GM19468 (cell line): ENCODE measurements around the gene TNNI3.
A peak's percentile ranks its signal among the peaks of the same experiment; 100 is the strongest.
"Not testable (repeated sequence)": the region's sequence is repeated elsewhere in the genome, so short reads cannot be mapped to it uniquely, and the experiment has no call there.

Source experiments
- ATAC-seq: cut with Tn5 transposase; IDR thresholded peaks from one replicate; pipeline ENCODE4 v1.9.1; 2021; ENCODE audit warnings: mild to moderate bottlenecking, moderate library complexity, moderate number of reproducible peaks; ENCODE audit not compliant: unreplicated experiment; ENCODE audit errors: extremely low read depth

TNNI3 gene

DNA sequence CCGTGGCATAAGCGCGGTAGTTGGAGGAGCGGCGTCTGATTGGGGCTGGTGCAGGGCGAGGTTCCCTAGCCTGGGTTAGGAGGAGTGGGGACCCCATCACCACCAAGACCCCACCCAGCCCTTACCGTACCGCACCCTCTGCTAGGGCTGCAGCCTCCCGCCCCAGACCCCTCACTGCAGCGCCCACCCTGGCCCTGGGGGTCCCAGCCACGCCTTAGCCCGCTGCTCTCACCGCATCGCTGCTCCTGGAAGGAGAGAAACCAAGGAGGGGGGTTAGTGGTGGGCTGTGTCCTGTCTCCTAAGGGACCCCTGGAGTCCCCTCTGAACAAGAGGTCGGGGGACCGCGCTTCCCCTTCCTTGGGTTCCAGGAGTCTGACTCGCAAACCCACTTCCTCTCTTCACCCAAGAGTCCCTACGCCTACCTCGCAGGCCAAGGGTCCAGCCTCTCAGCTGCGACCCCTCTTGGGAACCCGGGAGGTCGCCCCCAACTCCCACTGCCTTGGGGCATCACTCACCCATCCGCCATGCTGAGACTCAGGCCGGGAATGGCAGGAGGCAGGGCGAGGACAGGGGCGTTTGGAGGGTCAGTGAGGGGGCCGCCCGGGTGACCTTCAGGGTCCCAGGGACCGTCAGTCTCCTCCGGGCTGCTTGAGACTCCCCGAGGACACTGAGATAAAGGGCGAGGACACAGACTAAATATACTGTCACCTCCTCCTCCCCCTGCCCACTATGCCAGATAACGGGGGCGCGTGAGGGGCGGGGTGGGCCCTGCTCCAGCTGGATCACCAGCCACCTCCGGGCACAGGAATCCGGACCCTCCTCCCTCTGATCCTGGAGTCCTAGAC lies at the start of gene TNNI3:
TNNI3 (minus strand) TSS at position 669 of the 845 bp plus-strand sequence; CDS start at position 526, 143 bp downstream.
- no peak for ATAC-seq

DNA sequence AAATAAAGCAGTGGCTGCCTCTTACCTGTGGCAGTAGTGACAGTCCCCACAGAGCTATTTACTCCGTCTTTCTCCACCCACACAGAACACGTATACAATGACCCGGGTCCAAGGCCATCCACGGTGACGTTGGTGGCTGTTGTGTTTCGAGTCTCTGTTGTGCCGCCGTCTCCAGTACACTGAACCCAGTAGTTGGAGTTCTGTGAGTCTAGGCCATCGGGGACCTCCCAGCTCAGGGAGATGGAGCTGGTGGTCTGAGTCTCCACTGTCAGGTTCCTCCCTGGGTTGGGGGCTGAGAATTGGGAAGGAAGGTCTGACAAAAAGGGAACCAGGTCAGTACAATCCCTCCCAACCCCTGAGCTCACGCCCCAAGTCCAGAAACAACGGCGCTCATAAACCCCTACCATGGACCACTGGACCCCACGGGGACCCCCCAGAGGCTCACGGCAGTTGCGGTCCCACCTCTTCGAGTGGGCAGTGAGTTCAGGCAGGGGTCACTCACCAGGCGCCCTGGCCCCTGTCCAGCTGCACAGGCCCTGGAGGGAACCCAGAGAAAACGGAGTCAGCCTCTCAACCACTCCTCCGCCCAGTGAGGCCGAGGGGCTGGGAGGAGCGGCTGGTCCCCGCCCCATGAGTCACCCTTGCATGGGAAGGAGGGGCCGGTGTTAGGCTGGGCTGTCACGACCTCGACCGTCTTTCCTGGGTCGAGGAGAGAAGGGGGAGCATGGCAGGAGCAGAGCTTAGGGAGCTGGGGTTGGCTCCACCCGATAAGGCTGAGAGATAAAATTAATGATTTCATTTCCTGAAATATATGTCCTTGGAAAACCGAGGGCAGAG lies 49.4 kb upstream of the TNNI3 start:
- no peak for ATAC-seq

DNA sequence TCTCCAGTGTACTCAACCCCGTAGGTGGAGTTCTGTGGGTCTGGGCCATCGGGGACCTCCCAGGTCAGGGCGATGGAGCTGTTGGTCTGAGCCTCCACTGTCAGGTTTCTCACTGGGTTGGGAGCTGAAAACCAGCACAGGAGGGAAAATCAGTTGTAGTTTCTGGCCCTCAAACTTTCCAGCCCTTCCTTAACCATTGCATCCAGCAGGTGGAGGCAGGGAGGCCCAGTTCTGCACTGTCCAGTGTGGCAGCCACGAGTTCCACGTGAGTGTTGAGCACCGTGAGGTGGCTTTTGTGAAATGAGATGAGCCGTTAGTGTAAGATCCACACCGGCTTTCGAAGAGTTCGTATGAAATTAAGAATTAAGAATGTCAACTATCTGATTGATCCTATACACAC lies 44.7 kb upstream of the TNNI3 start:
- ATAC-seq: not testable (repeated sequence)

DNA sequence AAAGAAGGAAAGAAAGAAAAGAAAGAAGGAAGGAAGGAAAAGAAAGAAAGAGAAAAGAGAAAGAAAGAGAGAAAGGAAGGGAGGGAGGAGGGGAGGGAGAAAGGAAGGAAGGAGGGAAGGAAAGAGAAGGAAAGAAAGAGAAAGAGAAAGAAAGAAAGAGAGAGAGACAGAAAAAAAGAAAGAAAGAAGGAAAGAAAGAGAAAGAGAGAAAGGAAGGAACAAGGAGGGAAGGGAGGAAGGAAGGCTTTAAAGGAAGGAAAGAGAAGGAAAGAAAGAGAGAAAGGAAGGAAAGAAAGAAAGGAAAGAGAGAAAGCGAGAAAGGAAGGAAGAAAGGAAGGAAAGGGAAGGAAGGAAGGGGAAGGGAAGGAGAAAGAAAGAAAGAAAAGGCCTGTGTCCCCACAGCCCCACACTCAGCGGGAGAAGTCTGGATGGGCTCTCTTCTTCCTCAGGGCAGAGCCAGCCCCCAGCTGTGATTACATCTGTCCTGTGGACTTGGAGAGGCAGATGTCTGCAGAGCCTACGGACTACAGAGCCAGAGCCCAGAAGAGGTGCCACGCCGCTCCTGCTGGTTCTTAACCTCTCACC lies 42.2 kb upstream of the TNNI3 start:
- ATAC-seq: no peak

DNA sequence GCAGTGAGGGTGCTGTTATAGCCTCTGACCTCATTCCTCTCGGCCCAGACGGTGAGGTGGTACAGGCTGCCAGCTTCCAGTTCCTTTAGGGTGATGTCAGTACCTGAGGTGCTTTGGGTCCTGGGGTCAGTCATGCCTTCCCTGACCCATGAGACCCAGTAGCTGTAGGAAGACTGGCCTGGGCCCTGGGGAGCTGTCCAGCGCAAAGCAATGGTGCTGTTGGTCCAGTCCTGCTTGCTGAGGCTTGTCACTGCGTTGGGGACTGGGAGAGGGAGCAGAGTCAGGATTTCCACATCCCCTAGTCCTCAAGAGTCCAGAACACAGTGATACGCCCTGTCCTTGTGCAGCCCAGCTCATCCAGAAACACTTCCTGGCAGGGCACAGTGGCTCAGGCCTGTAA lies 41.1 kb upstream of the TNNI3 start:
- no peak for ATAC-seq

DNA sequence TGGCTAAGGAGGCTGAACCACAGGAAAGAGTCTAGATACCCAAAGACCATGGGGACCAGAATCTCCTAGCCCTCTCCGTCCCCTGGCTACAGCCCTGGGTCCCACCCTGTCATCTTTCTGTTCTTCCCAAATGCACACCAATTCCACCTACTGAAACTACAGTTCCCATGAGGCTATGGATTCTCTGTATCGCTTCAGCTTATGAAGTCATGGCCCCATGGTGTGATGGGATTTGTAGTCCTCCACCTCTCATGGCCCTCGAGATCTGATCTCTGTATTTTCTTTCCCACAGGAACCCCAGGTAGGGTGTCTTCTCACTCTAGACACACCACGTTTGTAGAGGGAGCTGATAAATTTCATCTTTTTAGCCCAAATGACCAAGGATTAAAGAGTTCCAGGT lies 40.0 kb upstream of the TNNI3 start:
- ATAC-seq: no peak

DNA sequence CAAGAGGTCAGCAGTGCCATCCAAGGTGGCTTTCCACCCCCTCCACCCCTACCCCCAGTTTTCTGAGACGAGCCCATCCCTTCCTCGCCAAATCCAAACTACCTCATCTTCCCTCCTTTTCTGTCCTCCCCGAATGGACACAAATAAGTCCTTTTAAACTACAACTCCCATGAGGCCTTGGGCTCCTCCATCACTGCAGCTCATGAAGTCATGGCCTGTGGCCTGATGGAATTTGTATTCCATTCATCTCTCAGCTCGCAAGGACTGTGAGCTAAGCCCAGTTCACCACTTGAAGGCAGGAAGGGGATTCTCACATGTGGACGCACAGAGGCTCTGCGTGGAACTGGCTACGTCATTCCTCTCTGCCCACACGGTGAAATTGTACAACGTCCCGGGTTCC lies 39.3 kb upstream of the TNNI3 start:
- no peak for ATAC-seq

DNA sequence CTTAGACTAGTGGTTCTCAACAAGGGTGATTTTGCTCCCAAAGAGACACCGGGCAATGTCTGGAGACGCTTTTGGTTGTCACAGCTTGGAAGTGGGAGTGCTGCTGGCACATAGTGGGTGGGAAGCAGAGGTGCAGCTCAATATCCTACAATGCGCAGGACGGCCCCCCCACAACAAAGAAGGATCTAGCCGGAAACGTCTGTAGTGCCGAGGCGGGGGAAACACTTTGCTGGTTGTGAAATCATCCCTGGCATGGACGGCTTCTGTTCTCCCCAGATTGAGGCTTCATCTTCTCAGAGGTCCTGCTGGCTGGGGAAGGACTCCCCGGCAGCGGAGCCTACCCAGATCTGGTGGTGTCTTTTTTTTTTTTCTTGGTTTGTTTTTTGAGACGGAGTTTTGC lies 35.9 kb upstream of the TNNI3 start:
- no peak for ATAC-seq

DNA sequence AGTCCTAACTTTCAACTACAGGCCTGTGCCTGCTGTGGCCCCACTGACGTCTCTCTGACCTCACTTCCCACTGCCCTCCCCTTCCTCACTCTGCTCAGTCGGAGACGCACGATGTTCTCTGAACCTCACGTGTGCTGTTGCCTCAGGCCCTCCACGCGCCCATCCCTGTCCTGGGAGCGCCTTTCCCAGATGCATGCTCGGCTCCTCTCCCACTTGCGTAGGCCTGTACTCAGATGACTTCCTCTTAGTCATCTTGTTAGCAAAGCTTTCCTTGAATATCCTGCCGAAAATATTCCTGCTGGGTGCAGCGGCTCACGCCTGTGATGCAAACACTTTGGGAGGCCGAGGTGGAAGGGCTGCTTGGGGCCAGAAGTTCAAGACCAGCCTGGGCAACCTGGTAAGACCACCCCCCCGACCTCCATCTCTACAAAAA lies 31.9 kb upstream of the TNNI3 start:
- ATAC-seq: no peak

DNA sequence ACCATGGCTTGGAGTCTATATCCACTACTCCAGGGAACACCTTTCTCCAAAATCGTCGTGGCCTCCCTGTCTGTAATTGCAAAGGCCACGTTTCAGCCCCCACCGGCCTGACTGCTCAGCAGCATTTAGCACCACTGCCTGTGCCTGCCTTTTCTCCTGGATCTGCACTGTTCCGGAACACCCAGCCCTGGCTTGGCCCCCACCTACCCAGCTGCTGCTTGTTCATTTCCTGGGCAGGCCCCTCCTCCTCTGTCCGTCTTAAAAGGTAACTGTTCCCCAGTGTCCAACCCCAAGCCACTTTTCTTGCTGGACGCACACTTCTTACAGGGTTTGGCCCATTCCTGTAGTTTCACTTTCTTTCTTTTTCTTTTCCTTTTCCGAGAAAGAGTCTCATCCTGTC lies 31.1 kb upstream of the TNNI3 start:
- no peak for ATAC-seq

DNA sequence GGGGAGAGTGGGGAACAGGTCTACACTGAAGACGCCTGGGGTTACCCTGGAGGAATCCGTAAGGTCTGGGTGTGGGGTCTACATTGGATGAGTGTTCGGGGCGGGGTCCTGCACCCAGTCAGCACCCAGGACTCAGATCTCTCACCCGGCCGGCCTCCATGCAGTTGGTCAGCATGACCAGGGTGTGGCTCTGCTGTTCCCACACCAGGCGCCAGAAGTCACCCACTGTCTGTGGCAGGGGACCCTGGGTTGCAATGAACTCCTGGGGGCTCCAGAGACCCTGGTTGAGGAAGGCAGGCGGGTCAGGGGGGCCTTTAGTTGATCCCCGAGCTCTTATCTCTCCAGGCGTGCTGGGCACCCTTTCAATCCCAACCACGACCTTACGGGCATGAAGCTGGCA lies 28.5 kb upstream of the TNNI3 start:
- no peak for ATAC-seq

DNA sequence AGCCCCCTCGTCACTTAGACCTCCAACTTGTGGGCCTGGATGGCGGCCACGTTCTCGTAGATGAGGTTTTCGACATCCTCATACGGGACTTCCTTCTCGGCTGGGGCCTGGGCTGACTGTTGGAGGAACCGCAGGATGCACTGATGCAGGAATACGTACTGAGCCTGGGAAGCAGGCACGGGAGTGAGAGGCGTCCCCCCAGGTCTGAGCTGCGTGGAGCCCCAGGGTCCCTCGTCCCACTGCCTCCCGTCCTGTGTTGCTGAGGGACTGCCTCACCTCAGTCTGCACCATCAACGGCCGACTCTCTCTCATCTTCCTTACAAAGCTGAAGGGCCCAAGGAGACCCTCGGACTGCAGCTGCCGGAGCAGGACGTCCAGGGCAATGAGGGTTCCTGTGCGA lies 24.2 kb upstream of the TNNI3 start:
- ATAC-seq: no peak

DNA sequence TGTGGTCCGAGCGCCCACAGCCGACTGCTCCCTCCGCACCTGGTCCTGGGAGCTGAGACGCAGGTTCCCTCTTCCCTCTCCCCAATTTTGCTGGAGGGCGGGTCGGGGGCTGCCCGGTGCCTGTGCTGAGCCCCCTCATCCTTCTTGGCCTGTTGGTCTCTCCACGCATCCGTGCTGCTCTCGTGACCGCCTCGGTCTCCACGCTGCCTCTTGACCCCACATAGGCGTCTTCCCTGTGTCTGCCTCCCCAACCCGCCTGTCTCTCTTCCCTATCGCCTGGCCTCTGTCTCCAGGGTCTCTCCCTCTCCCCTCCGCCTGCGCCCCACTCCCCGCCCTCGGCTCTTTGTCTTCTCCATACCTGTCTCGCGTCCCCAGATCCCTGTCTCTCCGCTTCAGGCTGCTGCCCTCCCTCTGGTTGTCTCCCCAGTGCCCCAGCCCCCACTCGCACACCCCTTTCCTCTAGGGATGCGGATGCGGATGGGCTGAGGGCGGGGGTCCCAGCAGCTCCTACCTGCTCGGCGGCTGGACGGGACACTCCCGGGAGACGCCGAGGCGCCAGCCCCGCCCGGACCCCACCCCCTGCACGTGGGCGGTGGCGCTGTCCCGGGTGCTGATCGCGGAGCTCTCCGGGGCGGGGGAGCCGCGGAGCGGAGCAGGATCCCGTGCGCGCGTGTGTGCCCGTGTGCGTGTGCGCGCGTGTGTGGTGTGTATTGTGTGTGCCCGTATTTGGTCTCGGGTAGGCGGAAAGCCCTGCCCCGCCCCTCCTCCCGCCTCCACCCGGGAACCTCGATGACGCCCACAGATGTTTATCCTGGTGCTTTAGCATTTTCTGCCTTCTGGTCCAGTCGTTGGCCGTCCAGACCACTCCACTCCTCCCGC lies 22.3 kb upstream of the TNNI3 start, which contains the start of gene SYT5:
SYT5 (minus strand) TSS at position 684 of the 879 bp plus-strand sequence. CDS start 1,248 bp downstream, outside the sequence.
- no peak for ATAC-seq

DNA sequence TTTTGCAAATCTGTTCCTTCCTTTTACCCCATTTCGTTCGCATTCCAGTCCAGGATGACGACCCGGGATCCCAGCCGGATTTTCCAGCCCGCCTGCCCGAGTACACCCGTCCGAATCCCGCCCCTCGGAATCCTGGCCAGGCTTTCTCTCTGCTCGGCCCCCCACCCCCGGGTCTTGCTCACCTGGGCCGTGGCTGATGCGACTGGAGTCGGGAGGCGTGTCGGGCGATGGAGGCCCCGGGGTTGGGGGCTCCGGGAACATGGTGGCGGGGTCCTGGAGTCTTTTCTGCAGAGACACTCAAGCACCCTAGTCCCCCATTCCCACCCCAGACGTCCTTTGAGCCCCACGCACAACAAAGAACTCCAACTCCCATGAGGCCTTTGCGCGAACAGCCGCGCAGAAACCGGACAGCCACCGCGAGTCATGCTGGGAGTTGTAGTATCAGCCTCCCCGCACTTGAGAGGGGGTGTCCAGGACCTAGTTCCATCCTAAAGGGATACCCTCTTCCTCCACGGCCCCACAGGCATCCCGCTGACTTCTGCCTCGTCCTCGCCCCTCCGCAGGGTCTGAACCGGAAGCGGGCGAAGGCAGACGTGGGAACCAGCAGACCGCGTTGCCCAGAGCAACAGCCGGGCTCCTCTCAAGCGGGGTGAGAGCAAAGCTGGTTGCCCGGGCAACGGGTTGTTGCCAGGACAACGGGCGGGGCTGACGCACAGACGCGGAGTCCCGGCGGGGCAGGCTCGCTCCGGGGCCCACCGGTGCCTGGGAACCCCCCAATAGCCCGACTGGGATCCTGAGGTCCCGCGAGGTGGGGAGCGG lies 21.5 kb upstream of the TNNI3 start:
- peak; percentile 67 for ATAC-seq

DNA sequence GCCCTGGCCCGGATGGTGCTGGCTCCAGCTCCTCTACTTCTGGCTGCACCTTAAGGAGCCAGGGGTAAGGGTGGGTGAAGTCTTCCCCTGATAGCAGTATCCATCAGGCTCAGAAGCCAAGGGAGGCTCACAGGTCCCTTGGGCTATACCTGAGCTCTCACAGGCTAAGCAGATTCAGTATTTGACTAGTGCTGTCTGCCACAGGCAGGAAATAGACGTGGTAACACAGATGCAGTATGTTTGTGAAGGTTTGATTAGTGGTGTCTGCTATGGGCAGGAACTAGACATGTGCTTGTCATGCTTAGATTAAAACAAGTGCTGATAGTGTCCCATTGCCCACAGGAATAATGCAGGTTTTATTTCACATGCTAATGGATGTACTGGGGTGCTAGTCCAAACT lies 18.5 kb upstream of the TNNI3 start:
- ATAC-seq: no peak

DNA sequence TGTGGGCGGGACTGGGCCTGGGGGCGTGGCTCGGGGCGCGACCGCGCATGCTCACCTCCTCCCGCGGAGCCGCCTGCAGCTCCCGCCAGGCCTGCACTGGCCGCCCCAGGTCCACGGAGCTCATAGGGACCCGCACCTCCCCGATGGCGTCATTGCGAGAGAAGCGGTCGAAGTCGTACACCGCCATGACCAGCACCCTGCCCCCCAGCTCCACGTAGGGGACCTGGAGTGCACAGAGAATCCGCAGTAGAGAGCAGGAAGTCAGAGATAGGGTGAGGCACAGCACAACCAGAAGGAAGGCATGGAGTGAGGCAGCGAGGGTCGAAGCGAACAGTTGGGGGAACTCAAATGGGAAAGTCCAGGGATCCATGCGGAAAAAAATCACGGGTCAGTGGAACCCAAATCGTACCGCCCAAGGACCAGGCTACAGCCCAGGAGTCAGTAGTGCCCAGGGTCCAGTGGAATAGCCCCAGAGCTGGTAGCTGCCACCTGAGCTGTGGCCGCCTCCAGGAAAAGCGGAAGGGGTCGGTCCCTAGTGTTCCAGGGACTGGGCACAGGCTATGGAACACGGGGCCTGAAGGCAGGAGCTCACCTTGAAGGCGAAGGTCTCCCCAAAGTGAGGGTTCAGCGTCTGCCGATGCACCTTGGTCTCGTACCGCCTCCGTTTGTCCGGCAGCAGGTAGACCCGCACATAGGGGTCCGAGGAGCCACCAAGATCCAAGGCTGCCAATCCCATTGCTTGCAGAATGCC lies 17.8 kb upstream of the TNNI3 start:
- ATAC-seq: no peak

DNA sequence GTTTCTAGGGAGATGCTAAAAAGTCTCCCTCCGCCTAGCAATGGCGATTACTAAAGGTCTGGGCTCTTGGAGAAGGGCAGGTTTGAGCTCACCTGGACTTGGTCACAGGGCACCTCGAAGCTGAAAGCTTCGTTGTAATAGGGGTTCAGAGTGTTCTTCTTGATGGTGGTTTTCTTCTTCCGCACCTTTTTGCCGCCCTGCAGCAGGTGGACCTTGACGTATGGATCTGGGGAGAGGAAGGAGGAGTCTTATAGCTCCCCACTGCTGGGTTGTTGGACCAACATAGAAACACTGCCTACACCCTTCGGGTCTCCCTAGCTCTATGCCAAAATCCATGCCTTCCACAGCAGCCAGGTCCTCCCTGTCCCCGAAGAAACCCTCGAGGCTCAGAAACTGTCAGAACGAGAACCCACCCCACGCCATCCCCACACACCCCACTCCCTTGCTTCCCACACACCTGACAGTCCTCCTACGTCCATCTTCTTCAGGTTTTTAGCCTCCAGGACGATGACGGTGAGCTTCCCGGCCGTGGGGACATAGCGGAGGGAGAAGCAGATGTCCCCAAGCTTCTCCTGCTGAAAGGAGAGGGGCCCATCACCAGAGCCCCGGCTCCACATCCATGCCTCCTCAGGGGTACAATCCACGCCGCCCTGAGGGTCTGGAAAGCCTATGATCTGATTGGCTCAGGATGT lies 17.0 kb upstream of the TNNI3 start:
- no peak for ATAC-seq
